Neural cell (in vitro differentiated cells): ENCODE data around the gene CNTNAP2.

Experiments
- EZH2 ChIP-seq: fragments of 200-600, 300-800 bp; shearing (Covaris generic), sonication (generic); IDR thresholded peaks from 2 replicates; pipeline ENCODE4 v1.6.1; 2014; ENCODE audit warnings: antibody characterized with exemption, low read length, borderline replicate concordance, mild to moderate bottlenecking; ENCODE audit not compliant: insufficient read depth, poor library complexity, severe bottlenecking
- POLR2AphosphoS5 ChIP-seq: IDR thresholded peaks from 2 replicates; pipeline ENCODE4 v1.6.1; 2012
- TAF1 ChIP-seq: IDR thresholded peaks from 2 replicates; pipeline ENCODE4 v1.6.1; 2012; ENCODE audit warnings: low read depth
- TF ChIP-seq, protein P1 (sequence below): fragments of 450-650 bp; IDR thresholded peaks from 2 replicates; pipeline ENCODE4 v1.5.1; 2014; ENCODE audit warnings: antibody characterized with exemption, mild to moderate bottlenecking, moderate library complexity; ENCODE audit not compliant: poor library complexity, severe bottlenecking

DNA sequence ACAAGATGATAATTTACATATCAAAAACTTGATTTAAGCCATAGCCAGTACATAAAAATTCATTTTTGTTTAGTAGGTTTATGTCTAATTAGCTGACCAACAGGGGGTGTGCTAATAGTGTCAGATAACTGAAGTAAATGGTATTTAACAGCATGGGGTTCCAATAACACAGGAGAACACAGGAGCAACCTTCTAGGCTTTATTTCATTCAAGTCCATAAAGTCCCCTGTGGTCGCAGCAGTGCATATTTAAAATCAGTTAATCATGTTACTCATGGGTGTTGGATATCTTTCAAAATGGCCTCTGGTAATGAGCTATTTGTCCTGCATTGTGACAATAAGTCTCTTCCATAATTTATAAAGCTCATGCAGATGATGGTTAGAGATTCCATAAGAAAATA is 238.6 kb downstream of the CNTNAP2 start:
- TF ChIP-seq, protein P1, sequence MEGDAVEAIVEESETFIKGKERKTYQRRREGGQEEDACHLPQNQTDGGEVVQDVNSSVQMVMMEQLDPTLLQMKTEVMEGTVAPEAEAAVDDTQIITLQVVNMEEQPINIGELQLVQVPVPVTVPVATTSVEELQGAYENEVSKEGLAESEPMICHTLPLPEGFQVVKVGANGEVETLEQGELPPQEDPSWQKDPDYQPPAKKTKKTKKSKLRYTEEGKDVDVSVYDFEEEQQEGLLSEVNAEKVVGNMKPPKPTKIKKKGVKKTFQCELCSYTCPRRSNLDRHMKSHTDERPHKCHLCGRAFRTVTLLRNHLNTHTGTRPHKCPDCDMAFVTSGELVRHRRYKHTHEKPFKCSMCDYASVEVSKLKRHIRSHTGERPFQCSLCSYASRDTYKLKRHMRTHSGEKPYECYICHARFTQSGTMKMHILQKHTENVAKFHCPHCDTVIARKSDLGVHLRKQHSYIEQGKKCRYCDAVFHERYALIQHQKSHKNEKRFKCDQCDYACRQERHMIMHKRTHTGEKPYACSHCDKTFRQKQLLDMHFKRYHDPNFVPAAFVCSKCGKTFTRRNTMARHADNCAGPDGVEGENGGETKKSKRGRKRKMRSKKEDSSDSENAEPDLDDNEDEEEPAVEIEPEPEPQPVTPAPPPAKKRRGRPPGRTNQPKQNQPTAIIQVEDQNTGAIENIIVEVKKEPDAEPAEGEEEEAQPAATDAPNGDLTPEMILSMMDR: no peak
- TF ChIP-seq TAF1 (no peak), EZH2 (no peak), POLR2AphosphoS5 (no peak)
